SK-N-SH (cell line): ENCODE measurements around the gene PMM2. TPM values are rescaled to one million over a fixed set of nuclear protein-coding genes. Genes with fewer than 3 reads are reported as not detected.

ENCODE experiments used
- CTCF ChIA-PET: fragments of 300-600, 350-600 bp; formaldehyde crosslinking; extraction: SDS; loops from one replicate; lab custom pipeline; 2021; lab: Yijun Ruan, JAX
- POLR2A ChIA-PET: fragments of 350-600 bp; sonication (Branson Sonifier 250); formaldehyde crosslinking; extraction: SDS; loops from one replicate; lab custom pipeline; 2020; ENCODE audit warnings: antibody characterized with exemption, inconsistent platforms; lab: Yijun Ruan, JAX
- DNase-seq: peaks from one replicate; pipeline ENCODE4 v3.0.0; 2012
- H2AFZ ChIP-seq: fragments of 200-600 bp; sonication (generic); 2 replicates; pipeline ENCODE4 v1.8.1; 2016; ENCODE audit warnings: antibody characterized with exemption, mild to moderate bottlenecking, low read depth
- H3F3A ChIP-seq: fragments of 200-600 bp; sonication (generic); replicated peaks from 2 replicates; pipeline ENCODE3; 2016; ENCODE audit warnings: antibody characterized with exemption, mild to moderate bottlenecking; ENCODE audit not compliant: insufficient read depth
- H3K27ac ChIP-seq, 2 experiments: fragments of 200-500 bp in 1 of 2; fragments of 200-600 bp in 1 of 2; sonication (Bioruptor generic) in 1 of 2; sonication (generic), shearing (Covaris generic) in 1 of 2; 2 replicates each; pipeline versions ENCODE4 v1.5.1 to v1.6.1; 2014 to 2016; ENCODE audit warnings: low read depth in 2 of 2, inconsistent platforms in 1 of 2, low read length in 1 of 2, mild to moderate bottlenecking in 1 of 2, mixed read lengths in 1 of 2
- H3K27me3 ChIP-seq: fragments of 200-600 bp; sonication (generic), shearing (Covaris generic); 2 replicates; pipeline ENCODE4 v1.6.1; 2016; ENCODE audit warnings: mixed run types; ENCODE audit not compliant: insufficient read depth
- H3K36me3 ChIP-seq, 2 experiments: fragments of 200-500 bp in 1 of 2; fragments of 200-600 bp in 1 of 2; sonication (Bioruptor generic) in 1 of 2; sonication (generic) in 1 of 2; replicated peaks in 1 of 2; 2 replicates each; pipeline versions ENCODE3 to v1.5.1; 2014 to 2016; ENCODE audit warnings: low read length in 1 of 2, mild to moderate bottlenecking in 1 of 2; ENCODE audit not compliant: insufficient read depth in 2 of 2, control insufficient read depth in 1 of 2
- H3K4me1 ChIP-seq, 2 experiments: fragments of 200-500 bp in 1 of 2; fragments of 200-600 bp in 1 of 2; sonication (Bioruptor generic) in 1 of 2; sonication (generic), shearing (Covaris generic) in 1 of 2; 2 replicates each; pipeline versions ENCODE4 v1.5.1 to v1.6.1; 2014 to 2016; ENCODE audit warnings: low read depth in 1 of 2, low read length in 1 of 2, mixed run types in 1 of 2; ENCODE audit not compliant: insufficient read depth in 2 of 2, control insufficient read depth in 1 of 2
- H3K4me2 ChIP-seq: fragments of 200-600 bp; sonication (generic), shearing (Covaris generic); 2 replicates; pipeline ENCODE4 v1.6.1; 2017; ENCODE audit warnings: mixed run types
- H3K4me3 ChIP-seq, 2 experiments: fragments of 200-500 bp in 1 of 2; fragments of 200-600 bp in 1 of 2; sonication (Bioruptor generic) in 1 of 2; sonication (generic), shearing (Covaris generic) in 1 of 2; 2 replicates each; pipeline versions ENCODE4 v1.5.1 to v1.8.1; 2014 to 2016; ENCODE audit warnings: low read depth in 2 of 2, inconsistent platforms in 1 of 2, low read length in 1 of 2, mild to moderate bottlenecking in 1 of 2, mixed read lengths in 1 of 2, moderate library complexity in 1 of 2
- H3K79me2 ChIP-seq: fragments of 200-600 bp; sonication (generic); 2 replicates; pipeline ENCODE4 v1.8.1; 2017; ENCODE audit warnings: mild to moderate bottlenecking; ENCODE audit not compliant: insufficient read depth
- H3K9ac ChIP-seq: fragments of 200-600 bp; sonication (generic); 2 replicates; pipeline ENCODE4 v1.6.1; 2017; ENCODE audit warnings: mixed run types
- H3K9me2 ChIP-seq: fragments of 200-600 bp; sonication (generic); 2 replicates; pipeline ENCODE4 v1.6.1; 2017; ENCODE audit warnings: mixed run types
- H3K9me3 ChIP-seq: fragments of 200-600 bp; sonication (generic); 2 replicates; pipeline ENCODE4 v1.6.1; 2017; ENCODE audit warnings: mixed run types, mild to moderate bottlenecking, moderate library complexity
- H4K20me1 ChIP-seq: fragments of 200-600 bp; sonication (generic); 2 replicates; pipeline ENCODE4 v1.6.1; 2017; ENCODE audit warnings: mild to moderate bottlenecking, mixed run types; ENCODE audit not compliant: insufficient read depth
- EP300 ChIP-seq, 2 experiments: IDR thresholded peaks; 2 replicates each; pipeline versions ENCODE4 v1.4.0 to v1.6.1; 2012; ENCODE audit warnings: borderline replicate concordance in 1 of 2, low read depth in 1 of 2, low read length in 1 of 2
- FOXJ3 ChIP-seq: sonication (generic); formaldehyde crosslinking; IDR thresholded peaks from 2 replicates; pipeline ENCODE4 v1.5.1; 2020; ENCODE audit warnings: mild to moderate bottlenecking, missing genetic modification reagents
- GABPA ChIP-seq: IDR thresholded peaks from 2 replicates; pipeline ENCODE4 v1.4.0; 2012; ENCODE audit warnings: low read depth, mild to moderate bottlenecking
- JUND ChIP-seq: IDR thresholded peaks from 2 replicates; pipeline ENCODE4 v1.4.0; 2012
- MAX ChIP-seq: IDR thresholded peaks from 2 replicates; pipeline ENCODE4 v1.4.0; 2012; ENCODE audit warnings: low read depth
- MEF2A ChIP-seq: IDR thresholded peaks from 2 replicates; pipeline ENCODE4 v1.4.0; 2012; ENCODE audit warnings: low read depth, borderline replicate concordance
- MXI1 ChIP-seq: IDR thresholded peaks from 2 replicates; pipeline ENCODE4 v1.6.1; 2012; ENCODE audit warnings: mild to moderate bottlenecking, low read depth, low read length, improper control_type of control experiment
- RCOR1 ChIP-seq: fragments of 150-350 bp; IDR thresholded peaks from 2 replicates; pipeline ENCODE4 v1.6.1; 2017; ENCODE audit warnings: antibody characterized with exemption, low read length
- RXRA ChIP-seq: IDR thresholded peaks from 2 replicates; pipeline ENCODE4 v1.4.0; 2012; ENCODE audit warnings: low read depth, mild to moderate bottlenecking, borderline replicate concordance
- SIN3A ChIP-seq: IDR thresholded peaks from 2 replicates; pipeline ENCODE4 v1.6.1; 2012; ENCODE audit warnings: low read depth, mild to moderate bottlenecking, low read length, moderate library complexity, borderline replicate concordance
- SMC3 ChIP-seq: IDR thresholded peaks from 2 replicates; pipeline ENCODE4 v1.6.1; 2012; ENCODE audit warnings: low read depth, low read length, improper control_type of control experiment
- TAF1 ChIP-seq: IDR thresholded peaks from 2 replicates; pipeline ENCODE4 v1.6.1; 2012; ENCODE audit warnings: low read depth, mild to moderate bottlenecking, low read length, moderate library complexity, borderline replicate concordance
- TCF12 ChIP-seq: IDR thresholded peaks from 2 replicates; pipeline ENCODE4 v1.4.0; 2012
- TEAD4 ChIP-seq: IDR thresholded peaks from 2 replicates; pipeline ENCODE4 v1.4.0; 2012; ENCODE audit warnings: mild to moderate bottlenecking, borderline replicate concordance; ENCODE audit not compliant: insufficient read depth
- WGBS: methylation state at CpG from one replicate; pipeline ENCODE4 v1.1.6; 2017; ENCODE audit warnings: low lambda C conversion rate; 5-methylcytosine and 5-hydroxymethylcytosine counted together
- polyA plus RNA-seq, 3 experiments: library from polyadenylated mRNA; depleted of rRNA; stranded (reverse); fragments of >200 nt; gene quantifications; 2 replicates each; pipeline ENCODE4 v1.2.3, GENCODE V29; 2012
- TF ChIP-seq, protein P1 (sequence below): fragments of 200-600 bp; sonication (generic); IDR thresholded peaks from 2 replicates; pipeline ENCODE4 v1.6.1; 2017; ENCODE audit warnings: antibody characterized with exemption, mild to moderate bottlenecking, moderate library complexity
- TF ChIP-seq, protein P2 (sequence below): fragments of 150-350 bp; IDR thresholded peaks from 2 replicates; pipeline ENCODE4 v1.6.1; 2016; ENCODE audit warnings: mild to moderate bottlenecking, low read depth, low read length

PMM2 gene
- polyA plus RNA-seq, 1 of the 3 experiments (the other 2 are of a cell fraction), result 24.3 TPM

DNA sequence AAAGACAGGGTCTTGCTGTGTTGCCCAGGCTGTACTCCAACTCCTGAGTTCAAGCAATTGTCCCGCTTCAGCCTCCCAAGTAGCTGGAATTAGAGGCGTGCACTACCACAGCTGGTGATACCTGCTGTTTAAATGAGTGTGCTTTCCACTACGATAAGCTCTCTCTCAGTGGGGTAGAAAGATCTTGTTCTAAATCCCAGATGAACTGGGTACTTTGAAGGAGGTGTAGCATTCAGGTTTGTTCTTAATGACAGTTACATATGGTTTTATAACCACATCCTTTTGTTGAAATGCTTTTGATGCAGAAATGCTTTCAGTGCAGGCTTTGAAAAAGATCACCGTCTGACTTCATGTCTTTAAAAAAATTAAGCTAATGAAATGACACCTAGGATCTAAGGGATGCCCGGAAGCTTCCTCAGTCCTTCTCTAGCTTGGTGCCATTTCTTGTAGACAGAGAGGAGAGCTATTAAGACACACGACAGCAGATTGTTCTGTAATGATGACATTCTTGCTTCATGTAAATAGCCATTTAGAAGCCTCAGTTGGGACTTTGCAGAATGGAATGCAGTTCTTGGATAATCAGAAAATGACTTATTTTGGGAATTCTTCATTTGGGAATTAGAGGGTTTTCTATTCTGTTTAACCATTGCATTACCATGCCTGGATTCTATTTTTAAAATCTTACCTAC is 19.5 kb downstream of the PMM2 start:
- CTCF ChIA-PET, result interaction anchor here (1.0 kb wide), 1 partner anchor 63 kb away, joined by 4 read pairs; no protein-coding TSS in a partner anchor
- POLR2A ChIA-PET, result no interaction called here

DNA sequence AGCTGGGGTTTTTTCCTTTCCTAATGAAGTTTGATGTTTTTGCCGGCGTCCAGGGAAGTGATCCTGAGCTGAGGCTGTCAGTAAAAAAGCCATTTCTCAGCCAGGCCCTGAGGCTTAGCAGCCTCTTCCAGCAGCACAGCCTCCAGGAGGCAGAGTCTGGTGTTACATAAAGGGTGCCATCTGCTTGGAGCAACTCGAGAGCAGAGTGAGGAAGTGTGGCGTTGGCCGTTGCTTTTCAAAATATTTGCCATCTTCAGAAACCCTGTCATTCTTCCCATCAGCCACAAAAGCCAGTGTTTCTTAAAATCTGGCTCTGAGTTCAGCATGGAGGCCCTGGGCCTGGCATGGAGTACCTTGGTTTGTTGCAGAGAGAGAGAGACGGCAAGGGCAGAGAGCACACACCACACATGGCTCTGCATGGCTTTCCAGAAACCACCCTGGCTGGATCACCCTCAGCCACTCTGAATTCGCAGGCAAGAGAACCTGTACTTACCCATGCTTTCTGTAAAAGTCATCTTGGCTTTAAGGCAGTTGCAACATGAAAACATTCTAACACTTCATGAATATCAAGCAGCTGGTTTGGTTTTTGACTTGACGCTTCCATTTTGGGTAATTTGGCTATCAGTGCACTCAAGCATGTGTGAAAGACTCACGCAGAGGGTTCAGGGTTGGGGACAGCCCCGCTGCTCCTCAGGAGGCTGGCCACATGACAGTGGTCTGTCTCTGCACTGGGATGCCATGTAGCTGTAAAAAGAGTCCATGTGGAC is 21.0 kb downstream of the PMM2 start:
- H2AFZ ChIP-seq, result no peak overlapping the region
- no peak overlapping the region for H3K9ac ChIP-seq
- CTCF ChIA-PET, result interaction anchor here (1.1 kb wide), 1 partner anchor 61 kb away, joined by 6 read pairs; no protein-coding TSS in a partner anchor
- DNase-seq, result no peak
- H3F3A ChIP-seq, result peaks cover 4% of the 10 kb centered on the region
- POLR2A ChIA-PET, result interaction anchor here (0.9 to 3.1 kb wide), 2 partner anchors 9 kb away, joined by 3 to 12 read pairs; no protein-coding TSS in a partner anchor
- no peak overlapping the region for H3K4me2 ChIP-seq
- TF ChIP-seq MAX, result no peak
- no peak for TF ChIP-seq TEAD4
- TF ChIP-seq, protein P1, sequence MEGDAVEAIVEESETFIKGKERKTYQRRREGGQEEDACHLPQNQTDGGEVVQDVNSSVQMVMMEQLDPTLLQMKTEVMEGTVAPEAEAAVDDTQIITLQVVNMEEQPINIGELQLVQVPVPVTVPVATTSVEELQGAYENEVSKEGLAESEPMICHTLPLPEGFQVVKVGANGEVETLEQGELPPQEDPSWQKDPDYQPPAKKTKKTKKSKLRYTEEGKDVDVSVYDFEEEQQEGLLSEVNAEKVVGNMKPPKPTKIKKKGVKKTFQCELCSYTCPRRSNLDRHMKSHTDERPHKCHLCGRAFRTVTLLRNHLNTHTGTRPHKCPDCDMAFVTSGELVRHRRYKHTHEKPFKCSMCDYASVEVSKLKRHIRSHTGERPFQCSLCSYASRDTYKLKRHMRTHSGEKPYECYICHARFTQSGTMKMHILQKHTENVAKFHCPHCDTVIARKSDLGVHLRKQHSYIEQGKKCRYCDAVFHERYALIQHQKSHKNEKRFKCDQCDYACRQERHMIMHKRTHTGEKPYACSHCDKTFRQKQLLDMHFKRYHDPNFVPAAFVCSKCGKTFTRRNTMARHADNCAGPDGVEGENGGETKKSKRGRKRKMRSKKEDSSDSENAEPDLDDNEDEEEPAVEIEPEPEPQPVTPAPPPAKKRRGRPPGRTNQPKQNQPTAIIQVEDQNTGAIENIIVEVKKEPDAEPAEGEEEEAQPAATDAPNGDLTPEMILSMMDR, result no peak
- no peak for TF ChIP-seq MEF2A
- TF ChIP-seq RXRA, result no peak
- TF ChIP-seq RCOR1, result no peak
- no peak for TF ChIP-seq TCF12
- no peak for TF ChIP-seq EP300 (IDR thresholded peaks at IDR 0.05; ENCODE audit: borderline replicate concordance in 1 of 2, low read depth in 1 of 2, low read length in 1 of 2)
- TF ChIP-seq MXI1, result no peak
- no peak for TF ChIP-seq SMC3
- no peak for TF ChIP-seq SIN3A
- no peak for TF ChIP-seq GABPA
- TF ChIP-seq, protein P2, sequence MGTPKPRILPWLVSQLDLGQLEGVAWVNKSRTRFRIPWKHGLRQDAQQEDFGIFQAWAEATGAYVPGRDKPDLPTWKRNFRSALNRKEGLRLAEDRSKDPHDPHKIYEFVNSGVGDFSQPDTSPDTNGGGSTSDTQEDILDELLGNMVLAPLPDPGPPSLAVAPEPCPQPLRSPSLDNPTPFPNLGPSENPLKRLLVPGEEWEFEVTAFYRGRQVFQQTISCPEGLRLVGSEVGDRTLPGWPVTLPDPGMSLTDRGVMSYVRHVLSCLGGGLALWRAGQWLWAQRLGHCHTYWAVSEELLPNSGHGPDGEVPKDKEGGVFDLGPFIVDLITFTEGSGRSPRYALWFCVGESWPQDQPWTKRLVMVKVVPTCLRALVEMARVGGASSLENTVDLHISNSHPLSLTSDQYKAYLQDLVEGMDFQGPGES, result no peak
- no peak for TF ChIP-seq FOXJ3 (CRISPR knock-in tag)
- no peak for TF ChIP-seq TAF1
- H3K36me3 ChIP-seq, result peaks cover 65 to 77% of the 10 kb centered on the region in 2 experiments
- H3K4me1 ChIP-seq, result peaks cover 0 to 12% of the 10 kb centered on the region in 2 experiments; a peak in 3 of 4 replicates
- WGBS, result 89% methylated on average over 9 of the region's 10 CpGs
- H3K9me3 ChIP-seq, result no peaks in the 10 kb centered on the region
- H3K9me2 ChIP-seq, result no peaks in the 10 kb centered on the region
- H3K27ac ChIP-seq, result peak overlapping the region in 1 of 2 experiments; percentile 17; a peak in 1 of 4 replicates
- no peak overlapping the region for H3K4me3 ChIP-seq
- no peaks in the 10 kb centered on the region for H3K27me3 ChIP-seq
- H4K20me1 ChIP-seq, result no peaks in the 10 kb centered on the region
- H3K79me2 ChIP-seq, result peaks cover 47% of the 10 kb centered on the region; the same call in 1 of the 2 replicates

More for the DNA sequence above, 19.5 kb downstream of the PMM2 start:
- WGBS, result 90% methylated on average over 6 of the region's 6 CpGs
- DNase-seq, result no peak
- H4K20me1 ChIP-seq, result no peaks in the 10 kb centered on the region
- H3K4me1 ChIP-seq, result peaks cover 0 to 19% of the 10 kb centered on the region in 2 experiments; a peak in 1 of 4 replicates
- peaks cover 68 to 77% of the 10 kb centered on the region in 2 experiments for H3K36me3 ChIP-seq
- H3K4me3 ChIP-seq, result no peak overlapping the region
- H3K79me2 ChIP-seq, result peaks cover 39% of the 10 kb centered on the region; the same call in 1 of the 2 replicates
- no peak overlapping the region for H3K9ac ChIP-seq
- H3K27ac ChIP-seq, result no peak overlapping the region
- no peak overlapping the region for H2AFZ ChIP-seq
- no peaks in the 10 kb centered on the region for H3K27me3 ChIP-seq
- H3K9me2 ChIP-seq, result no peaks in the 10 kb centered on the region
- TF ChIP-seq RCOR1, result no peak
- TF ChIP-seq JUND, result no peak
- no peak for TF ChIP-seq MEF2A
- H3K4me2 ChIP-seq, result no peak overlapping the region
- H3F3A ChIP-seq, result peaks cover 3% of the 10 kb centered on the region
- no peaks in the 10 kb centered on the region for H3K9me3 ChIP-seq
